Mesendoderm (in vitro differentiated cells): ENCODE measurements around the gene FBXW5.

ENCODE experiments used
- DNase-seq: peaks from one replicate; pipeline ENCODE4 v3.0.0; 2013
- H2AK5ac ChIP-seq: 2 replicates; pipeline ENCODE4 v1.6.1; 2013; ENCODE audit warnings: low read length, inconsistent platforms
- H2BK120ac ChIP-seq: 2 replicates; pipeline ENCODE4 v1.6.1; 2013; ENCODE audit warnings: low read depth, mild to moderate bottlenecking, low read length, moderate library complexity, mixed read lengths
- H2BK15ac ChIP-seq: replicated peaks from 2 replicates; pipeline ENCODE4 v1.6.1; 2013; ENCODE audit warnings: low read depth, mild to moderate bottlenecking, moderate library complexity
- H2BK5ac ChIP-seq: 2 replicates; pipeline ENCODE4 v1.6.1; 2013; ENCODE audit warnings: low read length, inconsistent platforms
- H3K18ac ChIP-seq: 2 replicates; pipeline ENCODE4 v1.6.1; 2013; ENCODE audit warnings: mild to moderate bottlenecking, low read length, mixed read lengths
- H3K23ac ChIP-seq: one replicate; pipeline ENCODE4 v1.6.1; 2013; ENCODE audit warnings: low read length
- H3K27ac ChIP-seq: 2 replicates; pipeline ENCODE4 v1.5.1; 2013; ENCODE audit warnings: low read depth, mild to moderate bottlenecking, inconsistent platforms, low read length, moderate library complexity
- H3K27me3 ChIP-seq: 2 replicates; pipeline ENCODE4 v1.6.1; 2013; ENCODE audit warnings: low read length, control low read depth, mild to moderate bottlenecking, inconsistent platforms; ENCODE audit not compliant: insufficient read depth, poor library complexity
- H3K36me3 ChIP-seq: 2 replicates; pipeline ENCODE4 v1.6.1; 2013; ENCODE audit warnings: low read length, inconsistent platforms; ENCODE audit not compliant: control insufficient read depth, insufficient read depth
- H3K4ac ChIP-seq: one replicate; pipeline ENCODE4 v1.6.1; 2013; ENCODE audit warnings: low read depth, mild to moderate bottlenecking, low read length, moderate library complexity
- H3K4me1 ChIP-seq: 2 replicates; pipeline ENCODE4 v1.6.1; 2013; ENCODE audit warnings: low read depth, low read length, inconsistent platforms; ENCODE audit not compliant: control insufficient read depth
- H3K4me2 ChIP-seq: 2 replicates; pipeline ENCODE4 v1.6.1; 2013; ENCODE audit warnings: low read length
- H3K4me3 ChIP-seq: 2 replicates; pipeline ENCODE4 v1.5.1; 2013; ENCODE audit warnings: mild to moderate bottlenecking, low read length
- H3K56ac ChIP-seq: one replicate; pipeline ENCODE4 v1.6.1; 2013; ENCODE audit warnings: low read length
- H3K79me1 ChIP-seq: 2 replicates; pipeline ENCODE4 v1.6.1; 2013; ENCODE audit warnings: low read length, inconsistent platforms
- H3K79me2 ChIP-seq: 2 replicates; pipeline ENCODE4 v1.6.1; 2013; ENCODE audit warnings: mild to moderate bottlenecking, low read length; ENCODE audit not compliant: control insufficient read depth, insufficient read depth
- H3K9ac ChIP-seq: 2 replicates; pipeline ENCODE4 v1.6.1; 2013; ENCODE audit warnings: low read length, inconsistent platforms
- H4K5ac ChIP-seq: one replicate; pipeline ENCODE4 v1.6.1; 2013; ENCODE audit warnings: low read length
- H4K8ac ChIP-seq: one replicate; pipeline ENCODE4 v1.6.1; 2013; ENCODE audit warnings: low read depth, mild to moderate bottlenecking, control low read depth, low read length, moderate library complexity
- WGBS: extraction: QIAGEN DNeasy Blood & Tissue Kit; methylation state at CpG from one replicate; pipeline ENCODE4 v1.1.7; 2013; ENCODE audit warnings: low lambda C conversion rate, missing lambda C conversion rate; ENCODE audit not compliant: insufficient coverage; ENCODE audit errors: extremely low coverage; 5-methylcytosine and 5-hydroxymethylcytosine counted together

The FBXW5 gene

DNA sequence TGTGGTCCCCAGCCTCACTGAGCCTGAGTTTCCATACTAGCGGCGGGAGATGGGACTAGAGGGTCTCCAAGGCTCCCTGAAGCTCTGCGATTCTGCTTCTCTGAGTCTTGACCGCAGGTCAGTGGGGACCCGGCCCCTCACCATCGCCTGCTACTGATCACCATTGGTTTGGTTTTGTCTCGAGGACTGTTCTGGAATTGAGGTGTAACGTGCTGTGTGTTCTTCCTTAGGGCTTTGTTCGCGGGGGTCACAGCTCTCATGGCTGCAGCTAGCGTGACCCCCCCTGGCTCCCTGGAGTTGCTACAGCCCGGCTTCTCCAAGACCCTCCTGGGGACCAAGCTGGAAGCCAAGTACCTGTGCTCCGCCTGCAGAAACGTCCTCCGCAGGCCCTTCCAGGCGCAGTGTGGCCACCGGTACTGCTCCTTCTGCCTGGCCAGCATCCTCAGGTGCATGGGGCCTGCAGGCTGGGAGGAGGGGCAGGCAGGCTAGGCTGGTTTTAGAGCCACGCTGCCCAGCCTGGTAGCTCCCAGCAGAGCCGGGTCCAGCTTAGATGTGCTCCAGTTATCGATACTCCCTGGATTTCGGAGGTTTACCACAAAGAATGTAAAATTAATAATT lies 45.9 kb downstream of the FBXW5 start:
- H4K8ac ChIP-seq, result no peak overlapping the region

DNA sequence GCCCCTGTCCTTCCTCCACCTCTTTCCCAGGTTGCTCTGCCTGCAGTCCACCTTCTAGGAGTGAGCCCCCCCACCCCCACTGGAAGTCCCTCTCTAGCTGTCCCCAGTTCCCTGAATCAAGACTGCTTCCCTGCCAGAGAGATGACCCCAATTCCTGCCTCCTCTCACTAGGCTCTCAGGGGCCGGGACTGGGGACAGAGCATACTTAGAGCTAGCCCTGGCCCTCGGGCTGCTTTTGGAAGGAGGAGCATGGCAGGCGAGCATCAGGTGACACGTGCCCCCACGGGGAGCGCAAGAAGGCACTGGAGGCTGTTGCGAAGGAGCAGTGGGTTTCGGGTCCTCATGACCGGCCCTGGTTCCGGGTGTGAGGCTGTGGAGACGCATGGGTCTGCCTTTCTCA lies 48.5 kb downstream of the FBXW5 start:
- Histone ChIP-seq H3K4me2 (no peak overlapping the region), H3K23ac (no peak overlapping the region), H3K9ac (no peak overlapping the region), H3K27me3 (no peaks in the 10 kb centered on the region), H3K79me1 (peaks cover 18% of the 10 kb centered on the region), H4K8ac (no peak overlapping the region), H2BK5ac (no peak overlapping the region), H3K18ac (no peak overlapping the region), H3K27ac (no peak overlapping the region), H3K4me3 (no peak overlapping the region), H2BK120ac (no peak overlapping the region), H3K56ac (no peak overlapping the region), H2AK5ac (no peak overlapping the region), H2BK15ac (no peak overlapping the region), H3K79me2 (peaks cover 23% of the 10 kb centered on the region), H3K4ac (no peak overlapping the region), H3K4me1 (no peaks in the 10 kb centered on the region), H4K5ac (no peak overlapping the region), H3K36me3 (peaks cover 8% of the 10 kb centered on the region)
- DNase-seq, result no peak
- no CpG with 5 or more reads among the region's 11 CpGs for WGBS

More for the DNA sequence above, 45.9 kb downstream of the FBXW5 start:
- Histone ChIP-seq H3K36me3 (peaks cover 9% of the 10 kb centered on the region), H3K4me1 (no peaks in the 10 kb centered on the region), H4K5ac (no peak overlapping the region), H3K27me3 (no peaks in the 10 kb centered on the region), H2BK5ac (no peak overlapping the region), H3K4ac (no peak overlapping the region), H2BK120ac (no peak overlapping the region), H3K23ac (no peak overlapping the region), H3K4me2 (no peak overlapping the region), H2AK5ac (no peak overlapping the region), H3K79me2 (peaks cover 10% of the 10 kb centered on the region), H3K9ac (no peak overlapping the region), H3K56ac (no peak overlapping the region), H2BK15ac (no peak overlapping the region), H3K18ac (no peak overlapping the region), H3K79me1 (peaks cover 11% of the 10 kb centered on the region), H3K27ac (no peak overlapping the region), H3K4me3 (no peak overlapping the region)
- no CpG with 5 or more reads among the region's 21 CpGs for WGBS
- no peak for DNase-seq

DNA sequence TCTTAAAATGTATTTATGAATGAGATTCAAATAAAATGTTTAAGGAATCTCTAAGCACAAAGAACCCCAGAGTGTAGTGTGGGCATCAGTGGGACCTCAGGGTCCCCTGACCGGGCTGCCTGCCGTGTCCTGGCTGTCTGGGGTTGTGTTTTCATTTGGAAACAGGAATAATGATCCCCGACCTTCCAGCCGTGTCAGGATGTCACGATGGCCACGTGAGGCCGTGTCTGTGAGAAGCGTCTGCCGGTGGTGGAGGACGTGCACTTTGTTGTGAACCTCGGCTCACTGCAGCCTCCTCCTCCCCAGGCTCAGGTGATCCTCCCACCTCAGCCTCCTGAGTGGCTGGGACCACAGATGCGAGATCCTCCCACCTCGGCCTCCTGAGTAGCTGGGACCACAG lies 53.9 kb downstream of the FBXW5 start:
- Histone ChIP-seq H3K4me1 (no peaks in the 10 kb centered on the region), H3K79me2 (peaks cover 56% of the 10 kb centered on the region), H4K8ac (no peak overlapping the region), H2AK5ac (no peak overlapping the region), H3K27ac (no peak overlapping the region), H3K18ac (no peak overlapping the region), H3K4me3 (no peak overlapping the region), H2BK15ac (no peak overlapping the region), H3K23ac (no peak overlapping the region), H3K27me3 (no peaks in the 10 kb centered on the region), H3K56ac (no peak overlapping the region), H4K5ac (no peak overlapping the region), H2BK5ac (no peak overlapping the region), H3K36me3 (peaks cover 3% of the 10 kb centered on the region), H3K9ac (no peak overlapping the region), H3K4ac (no peak overlapping the region), H3K79me1 (peaks cover 29% of the 10 kb centered on the region), H2BK120ac (no peak overlapping the region), H3K4me2 (no peak overlapping the region)
- DNase-seq, result no peak
- whole genome bisulfite sequencing, result no CpG with 5 or more reads among the region's 13 CpGs
